GM12892 (cell line): ENCODE results near the gene NELFB.

Experiments
- POLR2A ChIP-seq: IDR thresholded peaks from 2 replicates; pipeline ENCODE4 v1.6.1; 2011; ENCODE audit warnings: low read depth, low read length, control low read depth
- TAF1 ChIP-seq: IDR thresholded peaks from 2 replicates; pipeline ENCODE4 v1.6.1; 2011; ENCODE audit warnings: low read depth, mild to moderate bottlenecking, control low read depth, low read length, borderline replicate concordance

- TF ChIP-seq POLR2A (no peak), TAF1 (no peak)
Observed at GRCh38 chr9:137227054-137227852, 27.9 kb upstream of the NELFB start, which contains the start of gene RNF224.
